Right kidney (tissue), 1 donor: Measurements from ENCODE around the gene NAPSA.

ENCODE experiments used
- DNase-seq: peaks from one replicate; pipeline ENCODE4 v3.0.0-alpha.2; 2016

The NAPSA gene

DNA sequence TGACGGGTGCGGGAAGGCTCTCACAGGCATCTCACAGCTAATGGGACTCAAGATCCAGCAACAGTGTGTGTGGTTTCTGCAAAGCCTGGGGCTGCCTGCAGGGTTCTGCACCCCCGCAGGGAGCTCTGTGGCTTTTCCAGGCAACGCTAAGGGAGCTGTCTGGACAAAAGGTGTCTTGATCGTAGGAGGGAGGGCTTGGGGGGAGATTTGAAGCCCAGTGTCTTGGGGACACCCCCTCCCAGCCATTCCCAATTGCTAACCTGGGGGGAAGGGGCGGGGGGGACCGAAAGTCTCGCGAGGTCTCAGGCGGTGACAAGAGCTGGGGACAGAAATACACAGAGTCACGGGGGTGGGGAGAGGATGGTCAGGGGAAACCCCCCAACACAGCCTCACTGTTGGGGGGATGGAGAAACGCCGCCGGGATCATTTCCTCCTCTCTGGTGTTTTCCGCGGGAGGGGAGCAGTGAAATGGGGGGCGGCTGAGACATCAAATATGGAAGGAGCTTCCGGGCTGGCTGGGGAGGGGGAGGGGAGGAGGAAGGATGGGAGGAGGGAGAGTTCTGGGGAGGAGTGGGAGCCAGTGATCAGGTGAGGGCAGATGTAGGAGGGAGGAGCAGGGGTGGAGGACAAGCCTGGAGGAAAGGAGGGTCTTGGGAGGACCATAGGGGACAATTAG, 49.5 kb downstream of the NAPSA start:
- DNase-seq = no peak

GRCh38 chr19:50314724-50315708, 50.4 kb downstream of the NAPSA start:
- DNase-seq = no peak

- no peak for DNase-seq
These were observed 51.5 kb downstream of the NAPSA start for GRCh38 chr19:50313812-50314536.

- DNase-seq = no peak
These were observed 52.2 kb downstream of the NAPSA start for GRCh38 chr19:50312967-50313811.

DNA sequence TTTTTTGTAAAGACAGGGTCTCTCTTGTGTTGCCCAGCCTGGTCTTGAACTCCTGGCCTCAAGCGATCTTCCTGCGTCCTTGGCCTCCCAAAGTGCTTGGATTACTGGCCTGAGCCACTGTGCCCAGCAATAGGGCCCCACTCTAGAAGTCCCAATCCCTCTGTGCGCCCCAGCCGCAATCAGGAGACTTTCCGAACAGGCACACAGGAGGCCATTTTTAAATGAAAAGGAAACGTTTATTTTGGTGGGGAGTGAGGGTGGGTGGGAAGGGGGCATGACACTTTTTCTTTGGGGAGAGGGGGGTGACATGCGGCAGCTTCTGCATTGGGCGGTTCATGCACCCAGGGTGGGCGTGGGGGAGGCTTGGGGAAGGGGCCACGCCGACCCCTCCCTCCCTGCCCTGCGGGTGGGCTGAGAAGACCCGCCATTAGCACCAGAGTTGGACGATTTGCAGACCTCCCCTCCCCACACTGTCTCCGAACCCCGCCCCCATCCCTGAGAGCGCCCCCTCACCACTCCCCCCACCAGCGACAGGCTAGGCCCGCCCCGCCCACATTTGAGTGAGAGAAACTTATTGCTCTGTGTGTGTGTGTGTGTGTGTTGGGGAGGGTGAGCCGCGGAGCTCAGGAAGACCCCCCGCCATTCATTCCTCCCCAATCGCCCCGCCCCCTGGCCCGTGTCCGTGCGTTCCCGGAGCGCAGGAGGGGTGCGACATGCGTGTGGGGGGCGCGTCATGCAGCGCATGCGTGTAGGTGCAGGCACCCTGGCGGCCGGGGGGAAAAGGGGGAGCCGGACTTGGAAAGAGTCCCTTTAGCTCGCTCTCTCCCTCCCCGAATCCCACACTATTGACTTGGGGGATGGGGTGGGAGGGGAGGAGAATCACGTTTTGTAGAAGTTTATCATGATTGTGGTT, 53.5 kb downstream of the NAPSA start:
- no peak for DNase-seq

DNA sequence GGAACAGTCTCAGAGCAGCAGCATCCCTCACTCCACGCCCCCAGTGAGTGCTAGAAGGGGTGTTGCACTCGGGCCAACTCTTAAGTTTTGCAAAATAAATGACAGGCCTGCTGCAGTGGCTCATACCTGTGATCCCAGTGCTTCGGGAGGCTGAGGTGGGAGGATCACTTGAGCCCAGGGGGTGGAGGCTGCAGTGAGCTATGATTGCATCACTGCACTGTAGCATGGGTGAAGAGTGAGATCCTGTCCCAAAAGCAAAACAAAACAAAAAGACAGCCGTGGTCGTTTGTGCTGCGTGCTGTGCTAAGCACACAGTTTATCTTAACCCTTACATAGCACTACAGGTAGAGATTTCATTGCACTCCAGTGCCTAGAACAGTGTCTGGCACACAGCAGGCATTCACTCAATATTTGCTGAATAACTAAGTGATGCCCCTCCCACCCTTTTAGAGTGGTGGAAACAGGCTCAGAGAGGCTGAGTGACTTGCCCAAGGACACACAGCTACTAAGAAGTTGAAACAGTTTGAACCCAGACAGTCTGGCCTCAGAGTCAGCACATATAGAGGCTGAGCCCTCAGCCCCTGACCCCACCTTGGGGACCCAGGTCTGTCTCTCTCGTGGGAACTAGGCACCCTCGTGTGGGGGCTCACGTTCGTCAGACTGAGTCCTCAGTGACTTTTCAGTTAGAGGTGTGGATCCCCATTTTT, 54.5 kb downstream of the NAPSA start:
- no peak for DNase-seq

- DNase-seq = no peak
These were observed 55.9 kb downstream of the NAPSA start for GRCh38 chr19:50309396-50310125.

GRCh38 chr19:50308991-50309390, 56.4 kb downstream of the NAPSA start:
- no peak for DNase-seq
